Hematopoietic multipotent progenitor cell treated with erythropoietin and hydrocortisone succinate and interleukin-3 and kit ligand, for 15 days (in vitro differentiated cells): ENCODE data around the gene ACACA.
A peak's percentile ranks its signal among the peaks of the same experiment; 100 is the strongest.
"Not testable (repeated sequence)": the region's sequence is repeated elsewhere in the genome, so short reads cannot be mapped to it uniquely, and the experiment has no call there.

ENCODE experiments used
- DNase-seq: peaks from one replicate; pipeline ENCODE4 v3.0.0-alpha.2; 2015; ENCODE audit warnings: low spot score

The ACACA gene

GRCh38 chr17:37393352-37393751 is 13.3 kb downstream of the ACACA start:
- no peak for DNase-seq

- no peak for DNase-seq
These were observed 14.5 kb downstream of the ACACA start for GRCh38 chr17:37392024-37392590.

- DNase-seq, result no peak
These were observed 15.5 kb downstream of the ACACA start for GRCh38 chr17:37391146-37391545.

GRCh38 chr17:37389160-37389559 is 17.5 kb downstream of the ACACA start:
- DNase-seq, result no peak

- no peak for DNase-seq
These were observed 18.4 kb downstream of the ACACA start for GRCh38 chr17:37388266-37388665.

GRCh38 chr17:37386462-37386861 is 20.2 kb downstream of the ACACA start:
- DNase-seq, result no peak

DNA sequence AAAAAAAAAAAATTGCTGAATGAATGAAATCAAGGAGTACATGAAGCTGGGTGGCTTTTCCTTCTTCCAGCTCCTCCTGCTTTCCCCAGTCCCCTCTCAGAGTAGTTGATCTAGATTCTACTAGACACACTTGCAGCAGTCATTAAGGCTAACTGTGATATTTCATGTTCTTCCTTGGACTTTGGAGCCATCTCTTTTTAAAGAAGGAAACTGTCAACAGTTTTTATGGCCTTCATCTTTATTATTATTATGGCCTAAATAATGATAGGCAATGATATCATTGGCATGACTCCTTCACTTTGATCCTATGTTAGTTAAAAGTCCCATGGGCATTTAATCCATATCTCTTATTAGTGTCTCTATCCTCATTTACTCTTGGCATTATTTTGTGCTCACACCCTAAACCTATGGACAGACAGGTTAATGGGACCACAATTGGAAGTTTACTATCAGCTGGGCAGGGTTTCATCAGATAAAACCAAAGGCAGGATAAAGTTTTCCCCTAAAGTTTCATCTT is 21.1 kb downstream of the ACACA start:
- no peak for DNase-seq

- no peak for DNase-seq
These were observed 22.0 kb downstream of the ACACA start for GRCh38 chr17:37384560-37385149.

DNA sequence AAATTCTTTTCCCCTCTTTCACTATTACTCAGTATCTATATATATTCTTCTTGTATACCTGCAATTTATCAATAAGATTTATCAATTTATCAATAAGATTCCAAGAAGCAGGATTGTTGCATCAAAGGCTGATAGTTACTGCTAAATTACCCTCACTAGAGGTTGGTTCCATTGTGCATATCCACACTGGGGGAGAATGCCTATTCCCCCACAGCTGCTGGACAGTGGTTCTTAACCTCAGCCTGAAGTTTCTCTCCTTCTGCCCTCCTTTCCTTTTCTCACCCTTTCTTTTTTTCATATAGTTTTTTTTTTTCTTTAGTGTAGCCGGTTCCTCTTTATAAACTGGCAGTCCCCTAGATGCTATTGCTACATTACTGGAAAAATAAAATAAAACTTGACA is 24.6 kb downstream of the ACACA start:
- no peak for DNase-seq

DNA sequence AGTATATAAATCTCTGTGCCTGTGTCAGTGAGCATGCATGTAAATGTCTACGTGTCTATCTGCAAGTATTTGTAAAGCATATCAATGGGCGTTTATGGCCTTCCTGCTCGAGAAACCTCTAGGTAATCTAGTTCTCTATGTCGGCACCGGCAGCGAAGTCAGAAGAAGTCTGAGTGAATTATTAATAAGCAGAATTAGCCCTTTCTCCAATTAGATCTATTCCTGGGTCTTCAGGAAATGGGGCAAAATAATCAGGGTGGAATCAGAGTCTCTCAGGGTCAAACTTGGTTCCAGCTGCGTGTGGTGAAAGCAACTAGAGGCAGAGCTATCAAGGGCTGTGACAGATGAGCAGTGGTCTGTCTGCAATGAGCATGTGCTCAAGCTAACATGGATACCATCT is 30.9 kb downstream of the ACACA start, which contains the start of gene C17orf78:
C17orf78 (plus strand) TSS at position 280 of the 400 bp plus-strand sequence; CDS start at position 388, 108 bp downstream.
- DNase-seq, result no peak

- DNase-seq, result peak; percentile 67
These were observed 33.0 kb downstream of the ACACA start for GRCh38 chr17:37373530-37374159.

DNA sequence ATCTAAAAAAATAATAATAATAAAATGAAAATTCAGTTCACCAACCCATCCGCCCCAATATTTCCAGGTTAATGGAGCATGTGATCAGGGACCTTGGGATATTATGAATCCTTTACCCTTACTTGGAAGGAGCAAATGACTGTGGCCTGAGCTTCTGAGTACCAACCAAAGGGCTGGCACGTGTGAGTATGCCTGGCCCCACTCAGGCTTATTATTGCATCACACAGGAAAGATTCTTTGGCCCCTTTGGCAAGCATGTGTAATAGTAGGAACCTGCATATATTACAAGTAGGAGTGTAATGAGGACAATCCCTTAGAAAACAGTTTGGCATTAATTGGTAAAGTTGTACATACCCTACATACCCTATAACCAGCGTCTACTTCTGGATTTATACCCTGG is 38.1 kb downstream of the ACACA start:
- no peak for DNase-seq

GRCh38 chr17:37365589-37365988 is 41.0 kb downstream of the ACACA start:
- no peak for DNase-seq

- no peak for DNase-seq
These were observed 45.1 kb downstream of the ACACA start for GRCh38 chr17:37361543-37361942.

- DNase-seq, result no peak
These were observed 46.0 kb downstream of the ACACA start for GRCh38 chr17:37360632-37361031.

DNA sequence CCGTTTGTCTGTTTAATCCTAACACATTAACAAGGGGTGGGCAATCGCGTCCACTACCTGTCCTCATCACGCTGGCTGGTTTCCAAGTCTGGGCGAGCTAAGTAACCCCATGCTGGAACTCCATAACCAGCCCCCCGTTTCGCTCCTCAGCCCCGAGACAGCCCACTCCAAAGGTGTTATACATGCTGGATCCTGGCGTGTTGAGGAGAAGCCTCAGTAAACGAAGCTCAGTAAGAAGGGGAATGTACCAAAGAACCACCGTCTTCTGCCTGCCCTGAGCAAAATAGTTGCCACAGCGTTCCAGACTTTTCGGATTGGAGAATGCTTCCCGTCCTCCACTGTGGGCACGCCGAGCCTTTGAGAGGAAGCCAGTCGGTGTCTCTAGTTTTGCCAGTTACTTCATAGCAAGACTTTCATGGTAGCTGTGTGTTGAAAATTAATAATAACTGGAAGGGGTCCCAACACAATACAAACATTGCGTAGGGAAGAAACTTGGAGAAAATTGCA is 46.9 kb downstream of the ACACA start:
- DNase-seq, result no peak

GRCh38 chr17:37358830-37359681 is 47.6 kb downstream of the ACACA start:
- DNase-seq, result peak; percentile 91

DNA sequence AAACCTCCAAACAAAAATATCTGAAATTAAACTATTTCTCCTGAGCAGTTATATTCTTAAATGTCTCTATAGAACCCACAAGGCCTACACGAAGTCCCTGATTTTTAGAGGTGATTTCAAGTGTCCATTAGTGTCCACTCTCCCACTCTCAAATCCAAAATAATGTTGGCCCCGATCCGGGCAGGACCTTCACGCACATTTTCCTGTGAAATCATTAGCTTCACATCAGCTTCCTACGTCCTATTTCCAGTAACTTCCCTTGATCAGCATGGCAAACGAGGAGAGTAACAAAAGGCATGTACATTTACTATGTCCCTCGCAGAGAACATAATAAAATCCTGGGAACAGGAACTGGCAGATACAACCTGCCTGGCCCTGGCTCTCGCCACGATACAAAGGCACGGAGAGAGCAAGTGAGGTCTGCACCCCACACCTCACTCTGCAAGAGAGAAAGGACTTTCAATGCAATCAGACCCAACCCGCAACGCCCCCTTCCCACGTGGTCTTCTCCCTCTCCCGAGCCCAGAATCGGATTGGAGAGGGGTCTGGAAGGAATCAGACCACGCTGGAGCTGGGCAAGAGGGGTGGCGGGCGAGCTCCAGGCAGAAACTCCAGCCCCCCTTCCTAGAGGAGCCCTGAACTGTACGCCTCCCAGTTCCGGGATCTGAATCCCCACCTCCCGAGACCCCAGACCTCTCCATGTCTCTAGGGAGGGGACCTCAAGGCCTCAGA is 48.4 kb downstream of the ACACA start:
- no peak for DNase-seq

- DNase-seq, result not testable (repeated sequence)
These were observed 49.7 kb downstream of the ACACA start for GRCh38 chr17:37356796-37357569.

DNA sequence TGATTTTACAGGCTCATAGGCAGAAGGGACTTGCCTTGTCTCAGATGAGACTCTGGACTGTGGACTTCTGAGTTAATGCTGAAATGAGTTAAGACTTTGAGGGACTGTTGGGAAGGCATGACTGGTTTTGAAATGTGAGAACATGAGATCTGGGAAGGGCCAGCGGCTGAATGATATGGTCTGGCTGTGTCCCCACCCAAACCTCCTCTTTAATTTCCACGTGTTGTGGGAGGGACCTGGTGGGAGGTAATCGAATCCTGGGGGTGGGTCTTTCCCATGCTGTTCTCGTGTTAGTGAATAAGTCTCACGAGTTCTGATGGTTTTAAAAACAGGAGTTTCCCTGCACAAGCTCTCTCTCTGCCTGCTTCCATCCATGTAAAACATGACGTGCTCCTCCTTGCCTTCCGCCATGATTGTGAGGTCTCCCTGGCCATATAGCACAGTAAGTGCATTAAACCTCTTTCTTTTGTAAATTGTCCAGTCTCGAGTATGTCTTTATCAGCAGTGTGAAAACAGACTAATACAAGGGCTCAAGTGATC is 59.7 kb downstream of the ACACA start:
- DNase-seq, result not testable (repeated sequence)
